COLO829 (cell line): Measurements from ENCODE around the gene TSHR.
"Not testable (repeated sequence)": the region's sequence is repeated elsewhere in the genome, so short reads cannot be mapped to it uniquely, and the experiment has no call there.

Experiments
- DNase-seq: peaks from one replicate; pipeline ENCODE4 v3.0.0; 2012; ENCODE audit warnings: low spot score

TSHR gene

DNA sequence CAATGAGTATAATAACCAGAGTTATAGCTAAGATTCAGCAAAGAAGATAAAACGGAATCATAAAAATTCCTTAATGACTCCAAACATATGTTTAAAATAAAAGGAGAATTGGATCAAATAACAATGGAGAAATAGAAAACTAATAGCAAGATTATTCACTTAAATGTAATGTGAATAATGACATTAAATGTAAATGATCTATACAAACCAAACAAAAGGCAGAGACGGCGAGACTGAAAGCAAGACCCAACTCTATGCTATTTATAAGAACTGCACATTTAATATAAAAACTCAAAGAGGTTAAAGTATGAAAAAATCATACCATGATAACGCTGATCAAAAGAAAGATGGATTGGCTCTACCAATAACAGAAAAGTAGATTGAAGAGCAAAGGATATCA, 3.9 kb upstream of the TSHR start:
- DNase-seq, result no peak

DNA sequence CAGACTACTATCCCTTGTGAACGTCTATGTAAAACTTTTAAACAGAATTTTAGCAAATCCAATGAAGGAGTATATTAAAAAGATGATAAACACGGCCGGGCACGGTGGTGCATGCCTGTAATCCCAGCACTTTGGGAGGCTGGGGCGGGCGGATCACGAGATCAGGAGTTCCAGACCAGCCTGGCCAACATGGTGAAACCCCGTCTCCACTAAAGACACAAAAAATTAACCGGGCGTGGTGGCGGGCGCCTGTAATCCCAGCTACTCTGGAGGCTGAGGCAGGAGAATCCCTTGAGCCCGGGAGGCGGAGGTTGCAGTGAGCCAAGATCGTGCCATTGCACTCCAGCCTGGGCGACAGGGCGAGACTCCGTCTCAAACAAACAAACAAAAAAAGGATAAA, 2.2 kb upstream of the TSHR start:
- not testable (repeated sequence) for DNase-seq

DNA sequence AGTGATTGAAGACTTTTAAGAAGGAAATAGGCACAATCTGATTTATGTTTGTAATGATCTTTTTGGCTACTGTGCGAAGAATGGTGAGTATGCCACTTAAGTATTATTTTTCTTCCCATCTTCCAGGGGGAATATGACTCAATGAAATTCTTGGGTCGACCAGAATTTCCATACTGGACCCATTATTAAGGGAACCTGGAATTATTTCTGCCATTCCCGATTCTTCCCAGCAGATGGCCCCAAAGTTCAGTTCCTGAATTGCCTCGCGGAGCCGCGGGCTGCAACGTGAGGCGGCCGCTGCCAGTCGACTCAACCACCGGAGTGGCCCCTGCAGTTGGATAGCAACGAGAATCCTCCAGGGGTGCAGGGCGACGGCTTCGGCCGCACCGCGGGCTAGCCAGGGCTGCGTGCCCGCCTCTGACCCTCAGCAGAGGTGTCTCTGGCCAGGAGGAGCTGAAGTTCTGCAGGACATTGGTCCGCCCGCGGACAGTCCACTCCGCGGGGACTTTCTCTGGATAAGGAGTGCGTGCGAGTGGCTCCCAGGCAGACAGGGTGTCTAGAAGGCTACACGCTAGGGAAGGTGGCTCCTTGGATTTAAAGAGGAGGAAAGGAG, 628 bp upstream of the TSHR start:
- DNase-seq, result peak; percentile 73

DNA sequence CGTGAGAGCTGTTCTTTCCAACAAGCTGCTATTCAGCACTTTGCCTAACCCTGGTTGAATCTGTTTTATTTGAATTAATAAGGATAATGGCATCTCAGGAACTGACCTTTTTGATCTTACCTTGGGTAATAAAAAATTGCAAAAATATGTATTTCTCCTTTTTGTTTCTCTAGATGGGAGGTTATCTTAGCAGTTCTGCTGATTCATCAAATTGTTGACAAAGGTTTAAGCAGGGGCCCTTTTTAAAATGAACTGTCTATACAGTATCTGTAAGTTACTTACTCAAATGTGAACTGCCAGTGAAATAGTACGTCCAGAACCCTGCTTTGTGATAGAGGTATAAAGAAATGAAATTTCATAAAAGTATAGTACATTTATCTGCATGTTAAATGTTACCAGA, 681 bp downstream of the TSHR start:
- no peak for DNase-seq

DNA sequence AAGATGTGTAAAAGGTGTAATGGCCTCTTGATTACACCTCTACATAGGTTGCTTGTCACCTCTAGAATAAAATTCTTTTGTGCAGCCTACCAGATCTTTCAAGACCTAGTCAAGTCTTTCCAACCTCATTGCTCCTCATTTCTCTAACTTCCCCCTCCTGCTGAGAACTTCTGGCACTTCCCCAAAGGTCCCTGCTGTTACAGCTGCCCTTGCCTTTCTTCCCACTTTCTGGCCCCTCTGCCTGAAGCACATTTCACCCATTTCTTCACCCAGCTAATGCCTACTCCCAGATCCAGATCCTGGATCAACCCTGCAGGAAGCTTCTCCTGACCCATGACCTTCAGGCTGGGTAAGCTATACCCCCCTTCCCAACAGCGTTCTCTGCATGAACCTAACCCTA, 1.5 kb downstream of the TSHR start:
- DNase-seq, result no peak

DNA sequence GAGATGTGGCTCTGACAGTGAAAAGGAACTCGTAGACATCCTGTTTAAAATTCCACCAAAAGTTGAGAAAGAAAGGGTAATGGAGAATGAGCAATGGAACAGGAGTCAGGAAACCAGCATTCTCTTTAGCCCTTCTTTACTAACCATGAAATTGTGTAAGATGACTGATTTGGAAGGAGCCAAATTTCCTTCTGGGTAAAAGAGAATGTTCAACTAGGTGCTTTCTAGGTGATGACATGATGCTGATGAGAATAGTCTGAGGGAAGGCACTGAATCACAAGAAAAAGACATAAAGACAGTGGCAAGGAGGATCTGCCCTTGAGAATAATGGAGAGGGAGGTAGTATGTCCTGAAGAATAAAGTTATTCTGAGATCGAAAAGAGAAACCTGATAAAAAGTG, 2.2 kb downstream of the TSHR start:
- no peak for DNase-seq

DNA sequence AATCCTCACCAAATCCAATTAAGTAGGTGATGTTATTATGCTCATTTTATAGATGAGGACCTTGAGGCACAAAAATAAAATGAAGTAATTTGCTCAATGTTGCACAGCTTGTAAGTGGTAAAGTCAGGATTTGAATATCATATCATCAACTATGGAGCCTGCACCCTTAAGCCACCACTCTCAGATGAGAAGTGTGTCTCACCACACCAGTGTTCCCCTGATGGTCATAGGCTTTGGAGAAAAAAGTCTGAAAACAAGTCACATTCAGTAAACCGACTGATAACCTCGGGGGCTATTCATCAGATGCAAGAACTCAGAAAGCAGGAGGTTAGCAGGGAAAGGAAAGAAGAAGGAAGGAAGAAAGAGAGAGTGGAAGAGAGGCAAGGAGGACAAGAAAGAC, 2.8 kb downstream of the TSHR start:
- DNase-seq, result no peak

DNA sequence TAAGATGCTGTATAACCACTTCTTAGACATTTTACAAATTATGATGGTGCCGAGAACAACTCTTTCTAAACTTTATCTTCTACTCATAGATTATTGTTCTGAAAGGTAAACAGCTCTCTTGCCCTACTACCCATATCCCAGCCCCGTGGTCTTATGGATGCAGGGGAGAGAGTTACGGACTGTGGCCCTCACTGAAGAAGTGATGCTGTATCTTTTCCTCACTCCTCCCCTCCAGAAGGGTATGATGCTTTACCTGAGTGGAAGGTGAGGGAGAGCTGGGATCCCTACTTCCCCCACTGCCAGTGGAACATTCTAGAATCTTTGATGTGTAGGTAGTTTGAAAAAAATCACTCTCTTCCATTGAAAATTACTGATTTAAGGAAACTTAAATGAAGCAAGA, 3.5 kb downstream of the TSHR start:
- no peak for DNase-seq

DNA sequence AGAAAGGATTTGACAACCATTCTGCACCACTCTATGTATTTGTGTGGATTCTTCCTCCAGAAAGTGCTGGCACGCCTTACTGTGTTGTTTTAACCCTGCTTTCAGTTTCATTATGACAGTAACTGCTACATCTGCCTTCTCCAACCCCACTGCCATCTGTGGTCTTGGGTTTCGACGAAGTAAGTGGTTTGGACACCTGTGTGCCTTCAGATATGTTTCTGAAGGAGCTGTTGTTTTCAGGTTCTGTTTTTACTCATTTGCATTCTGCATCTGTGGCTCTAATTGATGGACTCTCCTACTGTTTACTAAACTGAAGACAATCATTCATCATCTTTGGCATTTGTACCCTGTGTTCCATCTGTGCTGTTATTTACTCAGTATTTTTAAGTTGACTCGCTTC, 4.1 kb downstream of the TSHR start:
- no peak for DNase-seq

DNA sequence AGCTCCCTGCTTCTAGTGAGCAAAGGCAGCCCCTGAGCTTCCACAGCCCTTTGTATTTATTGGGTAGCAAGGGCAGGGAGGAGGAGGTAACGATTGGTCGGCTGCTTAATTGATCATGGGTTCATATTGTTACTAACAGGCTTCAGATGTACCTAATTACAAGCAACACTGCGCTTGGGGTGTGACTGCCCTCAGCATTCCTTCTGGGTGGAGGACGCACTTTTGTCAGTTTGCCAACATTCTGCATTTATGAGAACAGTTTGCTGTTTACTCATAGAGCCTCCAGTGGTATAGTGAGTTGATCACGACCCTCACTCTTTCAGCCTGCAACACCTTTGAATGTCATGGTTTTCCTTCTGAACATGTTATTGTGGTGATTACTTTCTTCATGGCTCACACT, 9.6 kb downstream of the TSHR start:
- DNase-seq, result no peak

DNA sequence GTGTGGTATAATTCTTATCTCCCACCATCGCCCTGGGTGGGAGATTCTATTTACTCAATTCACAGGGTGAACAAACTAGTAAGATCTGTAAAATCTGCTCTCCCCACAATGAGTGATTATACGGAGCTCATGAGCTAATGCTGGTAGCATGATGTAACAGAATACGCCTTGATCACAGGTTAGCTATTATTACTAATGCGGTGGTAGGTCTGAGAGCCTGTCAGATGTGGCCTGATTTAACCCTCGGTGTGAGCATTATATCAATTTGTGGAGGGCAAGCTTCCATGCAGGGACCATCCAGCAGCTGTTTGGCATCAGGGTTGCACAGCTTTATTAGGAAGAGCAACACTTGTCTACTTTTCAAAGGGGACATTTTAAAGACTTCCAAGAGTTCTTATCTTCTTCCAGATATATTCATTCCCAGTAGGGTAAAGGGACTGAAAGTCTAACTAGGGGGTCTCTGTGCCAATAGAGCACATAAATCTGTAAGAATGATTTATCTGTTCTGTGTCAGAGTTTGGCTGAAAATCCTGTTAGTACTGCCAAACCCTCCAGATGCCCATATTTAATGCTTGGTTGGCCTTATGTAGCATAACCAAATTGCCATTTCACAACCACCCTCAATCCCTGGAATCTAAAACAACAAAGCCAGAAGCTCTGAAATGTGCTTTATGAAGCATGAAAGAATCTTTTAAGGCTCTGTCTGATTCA, 18.7 kb downstream of the TSHR start:
- DNase-seq, result peak; percentile 10

DNA sequence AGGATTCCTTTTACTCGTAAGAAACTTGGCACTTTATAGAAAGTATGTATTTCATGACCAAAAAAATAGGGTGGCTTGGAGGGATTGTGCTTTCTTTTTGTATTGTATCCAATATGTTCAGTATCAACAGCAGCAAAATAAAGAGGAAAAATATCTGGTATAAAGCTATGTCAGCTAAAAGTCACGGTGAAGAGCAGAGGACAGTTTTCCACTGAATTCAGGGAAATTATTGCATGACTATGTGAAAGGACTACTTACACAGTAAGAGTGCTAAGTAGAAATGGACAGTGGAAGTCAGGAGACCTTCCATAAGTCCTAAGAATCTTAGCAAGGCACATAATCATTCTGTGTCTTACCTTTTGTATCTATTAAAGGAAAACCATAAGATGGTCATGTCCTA, 19.3 kb downstream of the TSHR start:
- DNase-seq, result no peak

DNA sequence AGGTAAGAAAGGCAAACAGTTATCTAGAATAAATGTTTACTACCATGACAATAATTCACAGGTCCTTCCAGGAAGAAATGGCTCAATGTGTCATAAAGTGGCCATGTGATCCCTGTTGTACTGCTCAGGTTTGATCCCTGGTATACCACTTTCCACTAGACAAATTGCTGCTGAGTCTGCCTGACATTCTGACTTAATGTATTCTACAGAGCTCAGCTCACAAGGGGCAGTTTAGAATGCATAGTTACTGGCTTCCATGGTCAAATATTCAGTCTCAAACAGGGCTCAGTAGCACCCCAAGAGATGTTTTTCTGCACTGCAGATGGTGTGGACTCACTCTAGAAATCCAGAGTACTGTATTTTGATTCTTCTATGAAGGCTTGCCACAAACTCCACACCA, 21.8 kb downstream of the TSHR start:
- no peak for DNase-seq

DNA sequence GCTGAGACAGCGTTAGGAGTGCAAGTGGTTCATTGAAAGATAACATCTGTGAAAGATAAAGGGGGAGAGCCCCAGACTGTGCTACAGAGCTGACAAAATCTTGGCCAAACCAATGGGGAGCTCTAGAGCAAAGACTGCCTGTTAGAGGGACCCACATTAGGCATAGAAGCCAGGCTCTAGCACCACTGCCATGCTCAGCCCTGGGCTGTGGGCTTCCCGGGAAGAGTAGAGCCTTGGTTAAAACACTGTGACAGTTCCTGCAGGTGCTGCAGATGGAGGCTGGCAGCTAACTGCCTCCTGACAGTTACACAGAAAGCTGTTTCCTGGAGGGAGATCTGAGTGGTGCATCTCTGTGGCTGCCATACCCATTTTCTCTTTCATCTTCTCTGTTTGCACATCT, 23.0 kb downstream of the TSHR start:
- no peak for DNase-seq

DNA sequence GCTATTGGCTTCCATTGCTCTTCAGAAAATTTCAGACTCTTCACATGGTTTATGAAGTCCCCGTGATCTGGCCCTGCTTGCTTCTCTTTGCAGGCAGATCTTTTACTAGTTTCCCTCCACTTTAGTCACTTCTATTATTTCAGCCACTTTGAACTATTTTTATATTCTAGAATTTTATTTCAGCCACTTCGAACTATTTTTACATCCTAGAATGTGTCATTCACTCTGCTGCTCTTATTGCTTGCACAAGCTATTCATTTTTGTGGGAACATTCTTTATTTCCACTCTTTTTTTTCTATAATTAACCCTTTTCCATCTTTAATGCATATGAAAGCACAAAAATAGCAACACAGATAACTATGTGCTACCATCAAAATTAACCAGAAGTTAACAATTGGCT, 24.5 kb downstream of the TSHR start:
- no peak for DNase-seq

DNA sequence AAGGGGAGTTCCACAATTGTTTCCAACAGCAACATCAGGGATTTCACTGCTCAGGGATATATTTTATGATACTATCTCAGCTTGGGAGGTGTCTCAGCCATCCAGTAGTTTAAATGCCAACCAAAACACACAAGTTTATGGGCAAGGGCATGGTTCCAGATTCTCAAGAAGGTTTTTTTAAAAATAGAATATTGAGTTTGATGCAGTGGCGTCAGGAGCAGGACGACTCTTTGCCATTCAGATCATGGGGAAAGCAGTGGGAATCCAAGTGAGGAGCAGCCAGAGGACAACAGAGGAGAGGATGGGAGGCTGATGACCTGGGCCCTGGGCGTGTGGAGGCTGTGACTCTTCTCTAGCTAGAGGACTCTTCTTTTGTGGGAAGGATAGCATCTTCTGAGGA, 25.7 kb downstream of the TSHR start:
- no peak for DNase-seq

DNA sequence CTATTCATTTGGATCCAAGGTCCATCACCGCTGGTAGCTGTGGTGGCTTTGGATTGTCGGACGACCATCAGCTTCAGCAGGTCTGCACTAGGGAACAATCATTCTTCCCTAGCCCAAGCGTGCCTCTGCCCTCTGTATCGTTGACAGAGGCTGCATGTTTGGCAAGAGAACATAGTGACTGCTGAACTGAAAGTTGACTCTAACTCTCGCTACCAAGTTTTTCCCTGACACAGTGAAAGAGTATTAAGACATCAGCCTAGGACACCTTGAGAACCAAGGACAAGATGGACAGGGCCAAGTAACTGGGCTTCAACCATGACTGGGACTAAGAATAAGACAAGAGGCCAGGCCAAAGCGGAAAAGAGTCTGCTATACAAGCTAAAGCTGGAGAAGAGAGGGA, 26.3 kb downstream of the TSHR start:
- no peak for DNase-seq

DNA sequence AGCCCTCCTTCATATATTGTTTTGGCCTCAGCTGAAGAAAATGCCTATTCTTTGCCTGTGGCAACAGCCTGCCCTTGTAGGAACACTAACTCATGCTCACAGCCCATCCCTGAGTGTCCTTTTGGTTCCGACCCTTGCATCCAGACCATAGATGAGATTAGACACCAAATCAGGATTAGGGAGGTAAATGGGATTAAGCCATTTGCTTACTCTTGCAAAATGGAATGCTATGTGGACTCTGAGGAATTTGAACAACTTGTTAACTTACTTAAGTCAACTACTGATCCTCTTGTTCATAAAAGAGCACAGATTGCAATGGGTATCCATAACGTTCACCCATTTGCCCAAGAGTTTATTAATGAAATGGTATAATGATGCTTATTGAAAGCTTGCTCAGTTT, 27.3 kb downstream of the TSHR start:
- no peak for DNase-seq

DNA sequence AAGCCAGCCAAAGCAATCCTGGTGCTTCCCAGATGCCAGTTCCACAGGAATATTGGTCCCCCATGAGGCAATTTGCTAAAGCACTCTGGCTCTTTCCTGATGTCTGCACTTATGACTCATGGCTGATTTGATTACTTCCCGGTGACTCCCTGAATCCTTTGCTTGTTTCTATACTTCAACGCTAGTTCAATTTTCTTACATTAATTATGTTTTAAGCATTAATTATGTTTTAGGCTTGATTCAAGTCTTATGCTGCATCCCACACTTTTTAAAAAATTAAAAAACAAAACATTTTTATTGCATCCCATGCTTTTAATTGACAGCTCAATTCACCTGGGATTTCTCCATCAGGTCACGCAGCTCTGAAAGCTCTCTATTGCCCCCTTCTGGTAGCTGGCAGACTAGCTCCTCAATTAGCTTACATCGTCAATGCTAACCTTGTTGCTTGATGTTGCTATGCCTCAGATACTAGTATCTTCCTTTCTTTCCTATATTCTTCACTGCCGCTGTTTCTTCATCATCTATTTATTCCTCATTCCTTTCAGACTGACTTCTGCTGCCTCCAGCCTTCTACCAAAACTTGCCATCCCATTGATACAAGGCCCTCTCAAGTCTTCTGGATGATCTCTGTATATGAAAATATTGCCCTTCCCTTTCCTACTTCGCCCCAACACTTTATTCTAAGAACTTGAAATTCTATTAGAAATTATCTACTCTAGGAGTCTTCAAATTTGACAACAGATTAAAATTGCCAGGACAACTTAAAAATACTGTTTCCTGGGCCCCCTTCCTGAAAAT, 32.0 kb downstream of the TSHR start:
- DNase-seq, result peak; percentile 74

DNA sequence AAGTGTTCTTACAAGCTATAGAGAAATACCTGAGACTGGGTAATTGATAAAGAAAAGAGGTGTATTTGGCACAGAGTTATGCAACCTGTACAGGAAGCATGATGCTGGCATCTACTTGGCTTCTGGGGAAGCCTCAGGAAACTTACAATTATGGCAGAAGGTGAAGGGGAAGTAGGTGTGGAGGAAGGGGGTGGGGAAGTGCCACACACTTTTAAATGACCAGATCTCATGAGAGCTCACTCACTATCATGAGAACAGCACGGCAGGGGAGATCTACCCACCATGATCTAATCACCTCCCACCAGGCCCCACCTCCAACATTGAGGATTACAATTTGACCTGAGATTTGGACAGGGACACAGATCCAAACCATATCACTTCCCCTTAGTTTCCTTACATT, 32.8 kb downstream of the TSHR start:
- DNase-seq, result no peak

DNA sequence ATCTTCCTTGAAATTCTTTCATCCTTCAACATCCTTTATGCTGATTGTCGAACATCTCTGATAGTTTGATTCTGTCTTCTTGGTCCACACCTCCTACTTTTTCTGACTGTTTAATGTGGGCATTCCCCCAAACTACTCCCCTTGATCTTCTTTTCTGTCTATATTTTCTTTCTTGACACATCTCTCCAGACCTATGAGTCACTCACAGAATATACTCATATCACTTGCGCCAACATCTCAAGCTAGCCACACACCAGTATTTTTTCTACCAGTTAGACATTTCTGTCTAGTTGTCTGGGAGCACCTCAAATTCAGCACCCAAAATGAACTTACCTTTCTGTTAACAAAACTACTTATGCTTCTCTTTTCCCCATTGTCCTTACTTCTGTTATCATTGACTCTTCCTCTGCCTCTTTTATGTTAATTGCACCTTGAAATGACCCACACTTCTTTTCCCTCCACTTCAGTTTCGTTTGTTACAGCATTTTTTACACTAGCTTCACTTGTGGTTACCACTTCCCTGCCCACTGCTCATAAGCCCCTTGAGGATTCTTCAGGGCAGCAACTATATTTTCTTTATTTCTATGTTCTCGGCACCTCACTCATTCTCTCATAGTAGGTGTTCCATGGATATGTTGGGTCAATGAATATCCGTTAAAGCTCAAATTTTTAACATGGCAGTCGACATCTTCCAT, 33.5 kb downstream of the TSHR start:
- no peak for DNase-seq

DNA sequence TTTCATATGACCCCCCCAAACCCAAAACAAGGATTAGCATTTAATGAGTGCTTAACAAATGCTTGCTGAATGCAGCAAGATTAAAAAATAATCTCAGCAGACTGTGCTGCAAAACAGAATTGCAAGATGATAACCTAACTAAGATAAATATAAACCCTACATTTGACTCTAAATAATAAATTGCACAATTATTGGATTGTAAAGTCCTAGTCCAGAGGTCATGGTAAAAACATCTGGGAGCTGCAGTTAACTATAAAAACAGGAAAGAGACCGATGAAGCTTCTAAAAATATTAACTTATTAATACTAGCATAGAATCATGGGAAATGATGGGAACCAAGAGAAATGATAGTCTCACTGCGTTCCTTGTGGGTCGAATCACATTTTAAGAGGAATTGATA, 37.2 kb downstream of the TSHR start:
- DNase-seq, result no peak
